Measurements from ENCODE around the gene RBMS3.

DNA sequence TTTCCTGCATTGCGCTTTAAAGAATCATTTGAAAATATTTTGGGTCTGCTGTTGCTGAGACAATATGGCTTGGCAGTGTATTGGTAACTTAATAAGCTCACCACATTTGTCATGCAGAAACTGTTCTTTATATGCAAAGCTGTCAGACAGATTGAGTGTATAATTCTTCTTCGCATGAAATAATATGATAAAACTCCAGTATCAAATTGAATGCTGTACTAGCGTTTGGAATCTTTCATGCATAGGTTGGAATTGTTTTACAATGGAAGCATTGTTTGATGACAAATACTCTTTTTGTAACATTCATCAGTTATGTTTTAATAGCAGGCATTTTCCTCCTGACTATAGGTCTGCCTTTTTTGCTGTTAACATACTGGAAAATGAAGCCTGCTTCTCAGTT, 53.8 kb downstream of the RBMS3 start:
- no peak for TF ChIP-seq POLR2A (IDR thresholded peaks at IDR 0.05; ENCODE audit: low read length)
- TF ChIP-seq GATA1 (IDR thresholded peaks at IDR 0.05; ENCODE audit: low read depth, low read length): no peak

Data from erythroblast (primary cell).